GM12873 (cell line): ENCODE data around the gene POLA1.

Experiments
- CTCF ChIP-seq: IDR thresholded peaks from 2 replicates; pipeline ENCODE4 v1.5.1; 2012; ENCODE audit warnings: low read depth, mild to moderate bottlenecking, moderate library complexity, low read length, control low read depth; ENCODE audit not compliant: insufficient read depth; ENCODE audit errors: missing control alignments

POLA1 gene

GRCh38 chrX:24693453-24694202 is at the start of gene POLA1:
POLA1 (plus strand) TSS chrX:24693918; CDS start chrX:24693962, 44 bp downstream.
- no peak for TF ChIP-seq CTCF

GRCh38 chrX:24646006-24646405 is 47.7 kb upstream of the POLA1 start:
- TF ChIP-seq CTCF, result no peak

GRCh38 chrX:24646745-24647182 is 47.0 kb upstream of the POLA1 start:
- TF ChIP-seq CTCF, result no peak

GRCh38 chrX:24647257-24648058 is 46.3 kb upstream of the POLA1 start, which contains the start of gene PCYT1B:
PCYT1B (minus strand) TSS chrX:24647347; CDS start chrX:24647105, 242 bp downstream.
- no peak for TF ChIP-seq CTCF

GRCh38 chrX:24648495-24648894 is 45.2 kb upstream of the POLA1 start:
- no peak for TF ChIP-seq CTCF

GRCh38 chrX:24651783-24652182 is 41.9 kb upstream of the POLA1 start:
- TF ChIP-seq CTCF, result no peak

GRCh38 chrX:24655679-24656078 is 38.0 kb upstream of the POLA1 start:
- TF ChIP-seq CTCF, result peak; percentile 3
